Astrocyte (in vitro differentiated cells and primary cell): ENCODE data around the gene NGDN. TPM values are rescaled to one million over a fixed set of nuclear protein-coding genes. Genes with fewer than 3 reads are reported as not detected.

Experiments used
- DNase-seq: peaks from one replicate; pipeline ENCODE4 v3.0.0-alpha.2; 2010; ENCODE audit warnings: low read depth
- FAIRE-seq: peaks from 2 replicates; lab custom pipeline; 2011; peaks lifted over from hg19 to GRCh38; lab: Jason Lieb, UNC
- H2AFZ ChIP-seq: 2 replicates; pipeline ENCODE4 v1.6.0; 2012; ENCODE audit warnings: low read depth, low read length, inconsistent platforms
- H3K27ac ChIP-seq: 2 replicates; pipeline ENCODE4 v1.5.1; 2011; ENCODE audit warnings: low read depth, low read length, inconsistent platforms
- H3K27me3 ChIP-seq: 2 replicates; pipeline ENCODE4 v1.6.0; 2011; ENCODE audit warnings: low read length, inconsistent platforms; ENCODE audit not compliant: insufficient read depth
- H3K36me3 ChIP-seq: 2 replicates; pipeline ENCODE4 v1.5.1; 2011; ENCODE audit warnings: low read length, inconsistent platforms; ENCODE audit not compliant: insufficient read depth
- H3K4me1 ChIP-seq: 2 replicates; pipeline ENCODE4 v1.5.1; 2011; ENCODE audit warnings: low read length, inconsistent platforms; ENCODE audit not compliant: insufficient read depth
- H3K4me2 ChIP-seq: 2 replicates; pipeline ENCODE4 v1.6.0; 2012; ENCODE audit warnings: low read length, inconsistent platforms
- H3K4me3 ChIP-seq: 2 replicates; pipeline ENCODE4 v1.5.1; 2011; ENCODE audit warnings: low read depth, mild to moderate bottlenecking, low read length, inconsistent platforms; ENCODE audit not compliant: insufficient read depth
- H3K79me2 ChIP-seq: 2 replicates; pipeline ENCODE4 v1.6.0; 2012; ENCODE audit warnings: mild to moderate bottlenecking, low read length, inconsistent platforms; ENCODE audit not compliant: insufficient read depth
- H3K9ac ChIP-seq: 2 replicates; pipeline ENCODE4 v1.6.0; 2012; ENCODE audit warnings: mild to moderate bottlenecking, low read length, inconsistent platforms
- H3K9me3 ChIP-seq: 2 replicates; pipeline ENCODE4 v1.5.1; 2012; ENCODE audit warnings: low read depth, mild to moderate bottlenecking, low read length, inconsistent platforms; ENCODE audit not compliant: insufficient read depth
- H4K20me1 ChIP-seq: 2 replicates; pipeline ENCODE4 v1.6.0; 2012; ENCODE audit warnings: low read length, inconsistent platforms; ENCODE audit not compliant: insufficient read depth
- H3K27ac Mint-ChIP-seq: one replicate; pipeline ENCODE4 v1.8.0; 2021; ENCODE audit warnings: mild to moderate bottlenecking, mixed read lengths; ENCODE audit not compliant: unreplicated experiment
- H3K27me3 Mint-ChIP-seq: one replicate; pipeline ENCODE4 v1.8.0; 2021; ENCODE audit warnings: low read depth, mixed read lengths; ENCODE audit not compliant: unreplicated experiment
- H3K36me3 Mint-ChIP-seq: one replicate; pipeline ENCODE4 v1.8.0; 2021; ENCODE audit warnings: low read depth, mixed read lengths; ENCODE audit not compliant: unreplicated experiment
- H3K4me1 Mint-ChIP-seq: one replicate; pipeline ENCODE4 v1.8.0; 2021; ENCODE audit warnings: low read depth, mixed read lengths; ENCODE audit not compliant: unreplicated experiment
- H3K4me3 Mint-ChIP-seq: one replicate; pipeline ENCODE4 v1.8.0; 2021; ENCODE audit warnings: mild to moderate bottlenecking, moderate library complexity, mixed read lengths; ENCODE audit not compliant: unreplicated experiment
- H3K9me3 Mint-ChIP-seq: one replicate; pipeline ENCODE4 v1.8.0; 2021; ENCODE audit warnings: mild to moderate bottlenecking, mixed read lengths; ENCODE audit not compliant: unreplicated experiment
- CTCF ChIP-seq: IDR thresholded peaks from 2 replicates; pipeline ENCODE4 v1.5.1; 2011; ENCODE audit warnings: low read depth, mild to moderate bottlenecking, inconsistent platforms, low read length, moderate library complexity; ENCODE audit not compliant: insufficient read depth
- EZH2 ChIP-seq: IDR thresholded peaks from 2 replicates; pipeline ENCODE4 v1.6.1; 2012; ENCODE audit warnings: mild to moderate bottlenecking, low read length, inconsistent platforms; ENCODE audit not compliant: insufficient read depth
- total RNA-seq: library from RNA; stranded (reverse); gene quantifications from 2 replicates; pipeline ENCODE4 v1.2.1, GENCODE V29; 2021

The NGDN gene
- total RNA-seq, 1 donor from 2014 or later, result 28.6 TPM

GRCh38 chr14:23447361-23448350, 21.8 kb upstream of the NGDN start:
- Histone ChIP-seq H3K79me2 (no peaks in the 10 kb centered on the region), H3K9ac (no peak overlapping the region), H3K9me3 (no peaks in the 10 kb centered on the region), H2AFZ (no peak overlapping the region), H3K27ac (no peak overlapping the region), H3K4me3 (no peak overlapping the region), H3K27me3 (no peaks in the 10 kb centered on the region), H4K20me1 (no peaks in the 10 kb centered on the region), H3K4me2 (no peak overlapping the region), H3K36me3 (no peaks in the 10 kb centered on the region), H3K4me1 (no peaks in the 10 kb centered on the region)
- no peak for TF ChIP-seq CTCF
- no peak for TF ChIP-seq EZH2
- Mint-ChIP-seq H3K9me3 (no peaks in the 10 kb centered on the region), H3K27ac (no peak overlapping the region), H3K4me3 (no peak overlapping the region), H3K27me3 (peaks cover 28% of the 10 kb centered on the region), H3K4me1 (no peaks in the 10 kb centered on the region), H3K36me3 (peaks cover 2% of the 10 kb centered on the region)
- no peak for FAIRE-seq
- DNase-seq, result no peak

- Histone ChIP-seq H3K27ac (no peak overlapping the region), H3K4me1 (no peaks in the 10 kb centered on the region), H3K9me3 (no peaks in the 10 kb centered on the region), H3K79me2 (no peaks in the 10 kb centered on the region), H4K20me1 (no peaks in the 10 kb centered on the region), H3K4me3 (no peak overlapping the region), H3K9ac (no peak overlapping the region), H3K27me3 (no peaks in the 10 kb centered on the region), H2AFZ (no peak overlapping the region), H3K36me3 (no peaks in the 10 kb centered on the region), H3K4me2 (no peak overlapping the region)
- DNase-seq, result no peak
- TF ChIP-seq CTCF (no peak), EZH2 (no peak)
- Mint-ChIP-seq H3K9me3 (no peaks in the 10 kb centered on the region), H3K27me3 (peaks cover 15% of the 10 kb centered on the region), H3K36me3 (no peaks in the 10 kb centered on the region), H3K27ac (no peak overlapping the region), H3K4me3 (no peak overlapping the region), H3K4me1 (peaks cover 1% of the 10 kb centered on the region)
- FAIRE-seq, result no peak
Observed at GRCh38 chr14:23449314-23449713, 20.2 kb upstream of the NGDN start.

GRCh38 chr14:23450379-23450778, 19.1 kb upstream of the NGDN start:
- Mint-ChIP-seq H3K9me3 (no peaks in the 10 kb centered on the region), H3K4me3 (no peak overlapping the region), H3K4me1 (peaks cover 3% of the 10 kb centered on the region), H3K27me3 (peaks cover 15% of the 10 kb centered on the region), H3K36me3 (no peaks in the 10 kb centered on the region), H3K27ac (no peak overlapping the region)
- no peaks in the 10 kb centered on the region for H3K36me3 ChIP-seq
- H2AFZ ChIP-seq, result no peak overlapping the region
- H3K9ac ChIP-seq, result no peak overlapping the region
- no peaks in the 10 kb centered on the region for H4K20me1 ChIP-seq
- H3K27ac ChIP-seq, result no peak overlapping the region
- no peak overlapping the region for H3K4me3 ChIP-seq
- H3K9me3 ChIP-seq, result no peaks in the 10 kb centered on the region
- H3K4me1 ChIP-seq, result no peaks in the 10 kb centered on the region
- H3K79me2 ChIP-seq, result no peaks in the 10 kb centered on the region
- no peak overlapping the region for H3K4me2 ChIP-seq
- peaks cover 2% of the 10 kb centered on the region for H3K27me3 ChIP-seq
- no peak for FAIRE-seq
- DNase-seq, result no peak
- TF ChIP-seq EZH2 (no peak), CTCF (no peak)
